ENCODE data around the gene ELOVL5. TPM values are rescaled to one million over a fixed set of nuclear protein-coding genes. Genes with fewer than 3 reads are reported as not detected.
"Not testable (repeated sequence)": the region's sequence is repeated elsewhere in the genome, so short reads cannot be mapped to it uniquely, and the experiment has no call there.

The ELOVL5 gene
- total and polyA plus RNA-seq, 4 donors: 22.8 to 75.5 (median 46.0) TPM

DNA sequence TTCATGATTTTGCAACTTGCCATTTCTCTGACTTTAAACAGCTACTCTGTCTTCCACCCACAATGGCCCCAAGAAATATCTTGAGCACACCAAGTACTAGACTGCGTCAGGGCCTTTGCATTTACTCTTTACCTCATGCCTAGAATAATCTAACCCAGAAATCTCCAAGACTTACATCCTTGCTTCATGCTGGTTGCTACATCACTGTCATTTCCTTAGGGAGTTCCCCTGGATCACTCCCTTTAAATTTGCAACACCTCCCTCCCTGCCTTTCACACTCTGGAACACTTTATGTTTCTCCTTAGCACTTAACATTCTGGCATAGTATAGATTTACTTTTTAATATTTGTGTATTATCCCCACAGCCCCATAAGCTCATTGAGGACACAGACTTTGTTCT lies 4.9 kb upstream of the ELOVL5 start:
- Histone ChIP-seq H3K27me3 (ENCODE audit: control insufficient read depth in 1 of 2, insufficient read depth in 2 of 2, low read length in 1 of 2) (no peaks in the 10 kb centered on the region), H3K27ac (ENCODE audit: low read depth in 1 of 2, low read length in 2 of 2) (no peak overlapping the region), H3K9me3 (ENCODE audit: control insufficient read depth, low read length) (no peaks in the 10 kb centered on the region), H3K36me3 (ENCODE audit: control insufficient read depth in 1 of 2, insufficient read depth in 2 of 2, low read length in 1 of 2) (no peaks in the 10 kb centered on the region), H3K4me3 (ENCODE audit: low read length in 2 of 2) (no peak overlapping the region), H3K4me1 (ENCODE audit: control insufficient read depth in 1 of 2, insufficient read depth in 2 of 2, low read length in 2 of 2) (no peaks in the 10 kb centered on the region)
- 88 to 91% methylated on average over 1 of the region's 1 CpG for WGBS, 2 donors
- intact Hi-C loops (cut with DNase I): no loop called here
- no peak for DNase-seq
- no peak for ATAC-seq (ENCODE audit: low FRiP score)

DNA sequence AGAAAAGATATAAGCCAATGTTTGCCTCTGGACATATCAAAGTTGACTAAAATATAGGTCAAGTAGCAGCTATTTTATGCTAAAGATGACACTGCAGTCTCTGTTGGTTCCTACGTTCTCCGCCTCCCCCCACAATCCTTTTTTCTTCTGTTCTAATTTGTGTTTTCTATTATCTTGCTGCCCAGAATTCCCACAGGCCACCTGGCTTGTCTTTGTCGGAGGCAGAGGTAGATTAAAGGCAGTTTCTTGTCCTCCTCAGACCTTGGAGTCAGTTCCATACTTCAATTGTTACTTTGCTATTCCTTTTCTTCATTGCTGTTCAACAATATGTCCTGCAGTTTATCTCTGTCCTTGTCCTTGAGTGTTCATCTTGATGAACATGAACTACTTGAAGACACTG lies 3.6 kb upstream of the ELOVL5 start:
- intact Hi-C loops (cut with DNase I): no loop called here
- Histone ChIP-seq H3K4me1 (ENCODE audit: control insufficient read depth in 1 of 2, insufficient read depth in 2 of 2, low read length in 2 of 2) (no peaks in the 10 kb centered on the region), H3K27me3 (ENCODE audit: control insufficient read depth in 1 of 2, insufficient read depth in 2 of 2, low read length in 1 of 2) (no peaks in the 10 kb centered on the region), H3K9me3 (ENCODE audit: control insufficient read depth, low read length) (no peaks in the 10 kb centered on the region), H3K4me3 (ENCODE audit: low read length in 2 of 2) (no peak overlapping the region), H3K36me3 (ENCODE audit: control insufficient read depth in 1 of 2, insufficient read depth in 2 of 2, low read length in 1 of 2) (no peaks in the 10 kb centered on the region), H3K27ac (ENCODE audit: low read depth in 1 of 2, low read length in 2 of 2) (no peak overlapping the region)
- ATAC-seq (ENCODE audit: low FRiP score): no peak
- WGBS, 2 donors: 84 to 89% methylated on average over 3 of the region's 3 CpGs
- DNase-seq: no peak

DNA sequence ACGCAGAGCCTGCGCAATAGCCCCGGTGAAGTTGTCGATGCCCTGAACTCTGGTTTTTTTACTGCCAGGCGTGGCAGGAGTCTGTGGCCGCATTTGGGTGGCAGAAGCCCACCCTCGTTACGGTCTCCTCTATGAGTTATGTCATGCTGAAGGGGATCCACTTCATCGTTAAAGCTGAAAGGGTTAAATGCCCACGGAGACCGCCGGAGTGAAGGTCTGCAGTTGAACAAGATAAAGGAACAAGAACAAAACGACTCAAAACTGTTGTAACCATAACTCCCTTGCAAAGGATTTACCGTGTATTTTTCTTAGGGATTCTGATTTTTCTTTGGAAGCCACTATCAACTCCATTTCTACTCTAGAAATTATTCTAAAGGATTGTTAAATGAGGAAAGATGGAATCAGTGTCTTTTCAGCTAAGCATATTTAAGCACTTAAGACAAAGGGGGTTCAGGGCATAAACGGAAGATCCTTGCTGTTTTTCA lies 501 bp upstream of the ELOVL5 start:
- intact Hi-C loops (cut with DNase I): loop anchor here in 1 of 2 donors (1.0 kb wide), 1 partner anchor 10 kb away; no protein-coding TSS in a partner anchor
- Histone ChIP-seq H3K27me3 (ENCODE audit: control insufficient read depth in 1 of 2, insufficient read depth in 2 of 2, low read length in 1 of 2) (no peaks in the 10 kb centered on the region), H3K36me3 (ENCODE audit: control insufficient read depth in 1 of 2, insufficient read depth in 2 of 2, low read length in 1 of 2) (no peaks in the 10 kb centered on the region), H3K9me3 (ENCODE audit: control insufficient read depth, low read length) (no peaks in the 10 kb centered on the region), H3K4me3 (ENCODE audit: low read length in 2 of 2) (peak overlapping the region; percentile 53 to 87), H3K4me1 (ENCODE audit: control insufficient read depth in 1 of 2, insufficient read depth in 2 of 2, low read length in 2 of 2) (no peaks in the 10 kb centered on the region), H3K27ac (ENCODE audit: low read depth in 1 of 2, low read length in 2 of 2) (peak overlapping the region; percentile 52 to 94)
- 1 to 2% methylated on average over 15 of the region's 15 CpGs for WGBS, 2 donors
- DNase-seq (no peak), ATAC-seq (ENCODE audit: low FRiP score) (no peak)

DNA sequence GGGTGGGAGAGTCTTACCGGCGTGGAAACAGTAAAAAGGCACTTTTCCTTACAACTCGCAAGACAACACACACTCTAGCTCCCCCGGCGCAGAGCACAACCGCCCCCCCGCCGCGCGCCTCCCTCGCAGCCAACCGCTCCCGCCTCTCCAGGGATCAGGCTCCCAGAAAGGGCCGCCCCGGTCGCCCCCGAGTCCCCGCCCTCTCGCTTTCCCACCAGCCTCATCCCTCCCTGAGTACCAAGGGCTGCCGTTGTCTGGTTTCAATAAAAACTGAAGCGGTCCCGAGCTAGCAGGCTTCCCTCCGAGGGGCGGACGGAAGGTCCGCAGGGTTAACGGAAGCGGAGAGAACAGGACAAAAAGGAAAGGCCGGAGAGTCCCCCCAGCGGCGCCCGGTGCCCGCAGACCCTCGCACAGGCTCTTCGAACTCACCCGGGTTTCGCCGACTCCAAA lies 804 bp downstream of the ELOVL5 start:
- peak; percentile 86 for ATAC-seq (ENCODE audit: low FRiP score)
- DNase-seq: peak; percentile 85 to 92
- intact Hi-C loops (cut with DNase I): no loop called here
- Histone ChIP-seq H3K9me3 (ENCODE audit: control insufficient read depth, low read length) (no peaks in the 10 kb centered on the region), H3K27ac (ENCODE audit: low read depth in 1 of 2, low read length in 2 of 2) (peak overlapping the region; percentile 94 to 95), H3K36me3 (ENCODE audit: control insufficient read depth in 1 of 2, insufficient read depth in 2 of 2, low read length in 1 of 2) (no peaks in the 10 kb centered on the region), H3K4me1 (ENCODE audit: control insufficient read depth in 1 of 2, insufficient read depth in 2 of 2, low read length in 2 of 2) (peaks cover 0 to 3% of the 10 kb centered on the region in 2 donors), H3K27me3 (ENCODE audit: control insufficient read depth in 1 of 2, insufficient read depth in 2 of 2, low read length in 1 of 2) (no peaks in the 10 kb centered on the region), H3K4me3 (ENCODE audit: low read length in 2 of 2) (peak overlapping the region; percentile 79 to 88)
- WGBS, 2 donors: 1 to 2% methylated on average over 37 to 38 of the region's 38 CpGs

DNA sequence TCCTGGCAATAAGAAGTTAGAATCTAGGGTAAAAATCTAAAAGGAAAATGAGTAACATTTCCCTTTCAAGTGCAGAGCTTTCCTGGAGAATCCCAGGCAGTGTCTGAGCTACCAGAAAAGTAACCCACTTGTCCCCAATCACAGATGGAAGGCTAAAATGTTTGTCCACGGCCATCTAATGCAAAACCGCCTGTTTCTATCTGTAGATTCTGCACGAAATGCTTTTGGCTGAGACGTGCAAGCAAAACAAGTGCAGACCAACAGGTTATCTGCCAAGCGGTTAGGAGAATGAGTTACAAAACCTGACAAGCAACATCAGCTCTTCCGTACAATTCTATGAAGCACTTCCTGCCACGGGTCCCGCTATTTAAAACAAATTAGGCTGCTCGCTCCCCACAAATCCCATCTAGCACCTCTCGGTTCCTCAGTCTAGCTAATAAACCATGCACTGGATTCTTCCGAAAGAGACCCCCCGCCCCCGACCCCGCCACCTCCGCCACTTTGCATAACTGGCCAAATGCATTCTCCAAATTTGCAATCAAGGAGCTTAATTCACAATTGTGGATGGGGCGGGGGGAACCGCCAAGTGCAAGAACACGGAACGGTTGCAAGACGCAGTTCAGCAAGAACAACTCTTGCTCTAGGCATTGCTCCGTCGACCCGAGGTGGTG lies 1.4 kb downstream of the ELOVL5 start:
- H3K4me1 ChIP-seq (ENCODE audit: control insufficient read depth in 1 of 2, insufficient read depth in 2 of 2, low read length in 2 of 2): peaks cover 0 to 3% of the 10 kb centered on the region in 2 donors
- 1% methylated on average over 23 of the region's 23 CpGs for WGBS, 2 donors

DNA sequence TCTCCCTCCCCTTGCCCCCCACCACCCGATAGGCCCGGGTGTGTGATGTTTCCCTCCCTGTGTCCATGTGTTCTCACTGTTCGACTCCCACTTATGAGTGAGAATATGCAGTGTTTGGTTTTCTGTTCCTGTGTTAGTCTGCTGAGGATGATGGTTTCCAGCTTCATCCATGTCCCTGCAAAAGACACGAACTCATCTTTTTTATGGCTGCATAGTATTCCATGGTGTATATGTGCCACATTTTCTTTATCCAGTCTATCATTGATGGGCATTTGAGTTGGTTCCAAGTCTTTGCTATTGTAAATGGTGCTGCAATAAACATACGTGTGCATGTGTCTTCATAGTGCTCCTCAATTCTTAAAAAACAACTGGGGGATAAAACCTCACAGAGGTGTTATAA lies 2.7 kb downstream of the ELOVL5 start:
- H3K27me3 ChIP-seq (ENCODE audit: control insufficient read depth in 1 of 2, insufficient read depth in 2 of 2, low read length in 1 of 2); ATAC-seq (ENCODE audit: low FRiP score); H3K9me3 ChIP-seq (ENCODE audit: control insufficient read depth, low read length); DNase-seq; intact Hi-C loops (cut with DNase I); H3K4me1 ChIP-seq (ENCODE audit: control insufficient read depth in 1 of 2, insufficient read depth in 2 of 2, low read length in 2 of 2); H3K4me3 ChIP-seq (ENCODE audit: low read length in 2 of 2); H3K36me3 ChIP-seq (ENCODE audit: control insufficient read depth in 1 of 2, insufficient read depth in 2 of 2, low read length in 1 of 2); H3K27ac ChIP-seq (ENCODE audit: low read depth in 1 of 2, low read length in 2 of 2): not testable (repeated sequence)
- 94 to 95% methylated on average over 5 of the region's 5 CpGs for WGBS, 2 donors

More for the DNA sequence above, 1.4 kb downstream of the ELOVL5 start:
- Histone ChIP-seq H3K4me3 (ENCODE audit: low read length in 2 of 2) (peak overlapping the region; percentile 79 to 88), H3K36me3 (ENCODE audit: control insufficient read depth in 1 of 2, insufficient read depth in 2 of 2, low read length in 1 of 2) (no peaks in the 10 kb centered on the region), H3K27ac (ENCODE audit: low read depth in 1 of 2, low read length in 2 of 2) (peak overlapping the region in 1 of 2 donors; percentile 94), H3K9me3 (ENCODE audit: control insufficient read depth, low read length) (no peaks in the 10 kb centered on the region), H3K27me3 (ENCODE audit: control insufficient read depth in 1 of 2, insufficient read depth in 2 of 2, low read length in 1 of 2) (no peaks in the 10 kb centered on the region)
- intact Hi-C loops (cut with DNase I): no loop called here
- no peak for ATAC-seq (ENCODE audit: low FRiP score)
- no peak for DNase-seq

DNA sequence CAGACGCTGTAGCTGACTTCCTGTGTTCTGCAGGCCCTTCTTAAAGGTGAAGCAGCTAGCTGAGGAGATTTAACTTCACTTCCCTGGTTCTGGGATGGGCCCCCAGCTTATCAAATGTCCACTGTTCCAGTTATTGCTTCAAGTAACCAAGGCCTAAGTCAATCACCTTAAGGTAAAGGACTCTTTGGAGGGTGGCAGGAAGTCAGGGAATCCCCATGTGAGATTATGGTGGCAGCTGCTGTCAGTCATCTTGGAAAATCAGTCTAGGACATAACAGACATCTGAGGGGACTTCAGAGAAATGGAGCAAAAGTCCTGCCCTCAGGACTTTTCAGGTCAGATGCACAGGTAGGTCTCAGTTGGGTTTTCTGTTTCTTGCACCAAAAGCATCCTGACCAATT lies 3.8 kb downstream of the ELOVL5 start:
- Histone ChIP-seq H3K27ac (ENCODE audit: low read depth in 1 of 2, low read length in 2 of 2) (no peak overlapping the region), H3K9me3 (ENCODE audit: control insufficient read depth, low read length) (no peaks in the 10 kb centered on the region), H3K4me1 (ENCODE audit: control insufficient read depth in 1 of 2, insufficient read depth in 2 of 2, low read length in 2 of 2) (peaks cover 0 to 3% of the 10 kb centered on the region in 2 donors), H3K36me3 (ENCODE audit: control insufficient read depth in 1 of 2, insufficient read depth in 2 of 2, low read length in 1 of 2) (no peaks in the 10 kb centered on the region), H3K27me3 (ENCODE audit: control insufficient read depth in 1 of 2, insufficient read depth in 2 of 2, low read length in 1 of 2) (no peaks in the 10 kb centered on the region), H3K4me3 (ENCODE audit: low read length in 2 of 2) (no peak overlapping the region)
- WGBS, 2 donors: 10 to 30% methylated on average over 1 of the region's 1 CpG
- ATAC-seq (ENCODE audit: low FRiP score) (no peak), DNase-seq (no peak)
- intact Hi-C loops (cut with DNase I): no loop called here

DNA sequence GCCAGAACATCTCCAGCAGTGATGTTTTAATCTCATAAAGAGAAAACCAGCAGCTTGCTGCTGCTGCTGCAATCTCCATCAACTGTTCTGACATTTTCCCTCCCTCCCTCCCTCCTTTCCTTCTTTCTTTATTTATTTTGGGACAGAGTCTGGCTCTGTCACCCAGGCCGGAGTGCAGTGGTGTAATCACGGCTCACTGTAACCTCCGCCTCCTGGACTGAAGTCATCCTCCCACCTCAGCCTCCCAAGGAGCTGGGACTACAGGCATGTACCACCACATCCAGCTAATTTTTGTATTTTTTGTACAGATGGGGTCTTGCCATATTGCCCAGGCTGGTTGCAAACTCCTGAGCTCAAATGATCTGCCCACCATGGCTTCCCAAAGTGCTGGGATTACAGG lies 5.7 kb downstream of the ELOVL5 start:
- Histone ChIP-seq H3K36me3 (ENCODE audit: control insufficient read depth in 1 of 2, insufficient read depth in 2 of 2, low read length in 1 of 2) (no peaks in the 10 kb centered on the region), H3K27me3 (ENCODE audit: control insufficient read depth in 1 of 2, insufficient read depth in 2 of 2, low read length in 1 of 2) (no peaks in the 10 kb centered on the region), H3K4me3 (ENCODE audit: low read length in 2 of 2) (no peak overlapping the region), H3K9me3 (ENCODE audit: control insufficient read depth, low read length) (no peaks in the 10 kb centered on the region), H3K4me1 (ENCODE audit: control insufficient read depth in 1 of 2, insufficient read depth in 2 of 2, low read length in 2 of 2) (peaks cover 0 to 3% of the 10 kb centered on the region in 2 donors), H3K27ac (ENCODE audit: low read depth in 1 of 2, low read length in 2 of 2) (no peak overlapping the region)
- 13 to 29% methylated on average over 2 to 3 of the region's 3 CpGs for WGBS, 2 donors
- ATAC-seq (ENCODE audit: low FRiP score) (no peak), DNase-seq (no peak)
- intact Hi-C loops (cut with DNase I): no loop called here

DNA sequence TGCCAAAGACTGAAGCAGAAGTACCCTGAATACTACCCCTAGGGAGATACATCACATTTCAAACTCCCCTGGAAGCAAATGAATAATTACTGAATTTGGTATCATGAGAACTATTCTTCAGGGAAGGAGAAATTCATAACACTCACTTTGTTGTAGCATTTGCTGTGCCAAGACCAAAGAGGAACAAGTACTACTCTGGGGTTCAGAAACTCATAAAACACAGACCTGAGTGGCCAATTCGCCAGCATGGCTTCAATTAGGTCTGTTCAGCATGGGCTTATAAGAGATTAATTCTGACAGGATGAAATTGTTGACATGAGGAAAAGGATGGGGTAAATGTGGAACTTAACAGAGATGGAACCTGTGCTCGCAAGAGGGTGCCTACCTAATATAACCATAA lies 6.5 kb downstream of the ELOVL5 start:
- intact Hi-C loops (cut with DNase I): no loop called here
- WGBS, 2 donors: 79 to 88% methylated on average over 2 of the region's 2 CpGs

More for the DNA sequence above, 6.5 kb downstream of the ELOVL5 start:
- no peak for ATAC-seq (ENCODE audit: low FRiP score)
- no peak for DNase-seq
- H3K27me3 ChIP-seq (ENCODE audit: control insufficient read depth in 1 of 2, insufficient read depth in 2 of 2, low read length in 1 of 2): no peaks in the 10 kb centered on the region
- H3K36me3 ChIP-seq (ENCODE audit: control insufficient read depth in 1 of 2, insufficient read depth in 2 of 2, low read length in 1 of 2): no peaks in the 10 kb centered on the region
- no peaks in the 10 kb centered on the region for H3K9me3 ChIP-seq (ENCODE audit: control insufficient read depth, low read length)
- H3K27ac ChIP-seq (ENCODE audit: low read depth in 1 of 2, low read length in 2 of 2): no peak overlapping the region
- no peak overlapping the region for H3K4me3 ChIP-seq (ENCODE audit: low read length in 2 of 2)
- peaks cover 0 to 3% of the 10 kb centered on the region in 2 donors for H3K4me1 ChIP-seq (ENCODE audit: control insufficient read depth in 1 of 2, insufficient read depth in 2 of 2, low read length in 2 of 2)

All from aorta (tissue), 5 donors.